ENCODE results near the gene ZBTB7B.

Gene ZBTB7B

DNA sequence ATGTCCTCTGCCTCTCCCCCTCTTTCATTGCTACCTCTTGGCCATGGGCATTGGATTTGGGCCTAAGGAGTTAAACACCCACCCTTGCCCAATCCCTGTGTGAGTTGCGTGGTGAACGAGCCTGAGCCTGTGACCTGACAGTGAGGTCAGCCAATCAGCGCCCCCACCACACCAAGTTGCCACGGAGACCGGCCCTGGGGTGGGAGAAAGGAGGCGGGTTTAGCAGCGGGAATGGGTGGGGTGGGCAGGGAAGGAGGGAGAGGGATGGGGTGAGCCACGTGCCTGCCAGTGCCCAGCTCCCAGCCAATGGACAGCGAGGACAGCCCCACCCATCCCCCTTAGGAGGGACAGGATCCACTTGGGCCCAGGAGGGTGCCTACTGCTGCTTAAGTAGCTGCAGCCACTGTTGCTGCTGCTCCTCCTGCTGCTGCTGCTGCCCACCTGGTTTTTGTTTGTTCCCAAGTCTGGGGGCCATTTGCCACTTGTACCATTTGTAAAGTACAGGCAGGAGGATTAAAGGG is 9.5 kb downstream of the ZBTB7B start (continued):
- TF ChIP-seq, protein P1, sequence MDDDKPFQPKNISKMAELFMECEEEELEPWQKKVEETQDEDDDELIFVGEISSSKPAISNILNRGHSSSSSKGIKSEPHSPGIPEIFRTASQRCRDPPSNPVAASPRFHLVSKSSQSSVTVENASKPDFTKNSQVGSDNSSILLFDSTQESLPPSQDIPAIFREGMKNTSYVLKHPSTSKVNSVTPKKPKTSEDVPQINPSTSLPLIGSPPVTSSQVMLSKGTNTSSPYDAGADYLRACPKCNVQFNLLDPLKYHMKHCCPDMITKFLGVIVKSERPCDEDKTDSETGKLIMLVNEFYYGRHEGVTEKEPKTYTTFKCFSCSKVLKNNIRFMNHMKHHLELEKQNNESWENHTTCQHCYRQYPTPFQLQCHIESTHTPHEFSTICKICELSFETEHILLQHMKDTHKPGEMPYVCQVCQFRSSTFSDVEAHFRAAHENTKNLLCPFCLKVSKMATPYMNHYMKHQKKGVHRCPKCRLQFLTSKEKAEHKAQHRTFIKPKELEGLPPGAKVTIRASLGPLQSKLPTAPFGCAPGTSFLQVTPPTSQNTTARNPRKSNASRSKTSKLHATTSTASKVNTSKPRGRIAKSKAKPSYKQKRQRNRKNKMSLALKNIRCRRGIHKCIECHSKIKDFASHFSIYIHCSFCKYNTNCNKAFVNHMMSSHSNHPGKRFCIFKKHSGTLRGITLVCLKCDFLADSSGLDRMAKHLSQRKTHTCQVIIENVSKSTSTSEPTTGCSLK (tag by site-specific recombination; IDR thresholded peaks at IDR 0.05), result no peak
- TF ChIP-seq ZBTB1 (tag by site-specific recombination; IDR thresholded peaks at IDR 0.05) (no peak), ZNF157 (tag by site-specific recombination; IDR thresholded peaks at IDR 0.05) (no peak), ZNF433 (tag by site-specific recombination; IDR thresholded peaks at IDR 0.05; ENCODE audit: low read depth) (no peak), ZSCAN16 (tag by site-specific recombination; IDR thresholded peaks at IDR 0.05) (no peak), ZNF664 (tag by site-specific recombination; IDR thresholded peaks at IDR 0.05) (no peak), HOXC10 (CRISPR knock-in tag; IDR thresholded peaks at IDR 0.05) (no peak), ZNF426 (tag by site-specific recombination; IDR thresholded peaks at IDR 0.05) (no peak), ZFP69B (tag by site-specific recombination; IDR thresholded peaks at IDR 0.05) (no peak), ZEB2 (tag by site-specific recombination; IDR thresholded peaks at IDR 0.05) (no peak), KLF9 (tag by site-specific recombination; IDR thresholded peaks at IDR 0.05; ENCODE audit: low read depth) (no peak), IKZF3 (tag by site-specific recombination; IDR thresholded peaks at IDR 0.05) (peak; percentile 56; the same call in 1 of the 2 replicates), ZNF777 (tag by site-specific recombination; IDR thresholded peaks at IDR 0.05; ENCODE audit: borderline replicate concordance) (no peak), ZNF354C (tag by site-specific recombination; IDR thresholded peaks at IDR 0.05; ENCODE audit: borderline replicate concordance, low read depth) (no peak), ZNF561 (tag by site-specific recombination; IDR thresholded peaks at IDR 0.05; ENCODE audit: borderline replicate concordance) (no peak), REPIN1 (tag by site-specific recombination; IDR thresholded peaks at IDR 0.05; ENCODE audit: low read depth) (no peak), PRDM1 (tag by site-specific recombination; IDR thresholded peaks at IDR 0.05) (no peak), YY1 (tag by site-specific recombination; IDR thresholded peaks at IDR 0.05) (no peak), ZNF521 (tag by site-specific recombination; IDR thresholded peaks at IDR 0.05) (no peak), ZBTB17 (tag by site-specific recombination; IDR thresholded peaks at IDR 0.05) (no peak), ZNF791 (tag by site-specific recombination; IDR thresholded peaks at IDR 0.05) (no peak), ZNF677 (tag by site-specific recombination; IDR thresholded peaks at IDR 0.05) (no peak), ZNF654 (tag by site-specific recombination; IDR thresholded peaks at IDR 0.05; ENCODE audit: low read depth) (no peak), KLF8 (tag by site-specific recombination; IDR thresholded peaks at IDR 0.05) (no peak)
- TF ChIP-seq, protein P2, sequence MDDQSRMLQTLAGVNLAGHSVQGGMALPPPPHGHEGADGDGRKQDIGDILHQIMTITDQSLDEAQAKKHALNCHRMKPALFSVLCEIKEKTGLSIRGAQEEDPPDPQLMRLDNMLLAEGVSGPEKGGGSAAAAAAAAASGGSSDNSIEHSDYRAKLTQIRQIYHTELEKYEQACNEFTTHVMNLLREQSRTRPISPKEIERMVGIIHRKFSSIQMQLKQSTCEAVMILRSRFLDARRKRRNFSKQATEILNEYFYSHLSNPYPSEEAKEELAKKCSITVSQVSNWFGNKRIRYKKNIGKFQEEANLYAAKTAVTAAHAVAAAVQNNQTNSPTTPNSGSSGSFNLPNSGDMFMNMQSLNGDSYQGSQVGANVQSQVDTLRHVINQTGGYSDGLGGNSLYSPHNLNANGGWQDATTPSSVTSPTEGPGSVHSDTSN (CRISPR knock-in tag; IDR thresholded peaks at IDR 0.05), result no peak
- TF ChIP-seq, protein P3, sequence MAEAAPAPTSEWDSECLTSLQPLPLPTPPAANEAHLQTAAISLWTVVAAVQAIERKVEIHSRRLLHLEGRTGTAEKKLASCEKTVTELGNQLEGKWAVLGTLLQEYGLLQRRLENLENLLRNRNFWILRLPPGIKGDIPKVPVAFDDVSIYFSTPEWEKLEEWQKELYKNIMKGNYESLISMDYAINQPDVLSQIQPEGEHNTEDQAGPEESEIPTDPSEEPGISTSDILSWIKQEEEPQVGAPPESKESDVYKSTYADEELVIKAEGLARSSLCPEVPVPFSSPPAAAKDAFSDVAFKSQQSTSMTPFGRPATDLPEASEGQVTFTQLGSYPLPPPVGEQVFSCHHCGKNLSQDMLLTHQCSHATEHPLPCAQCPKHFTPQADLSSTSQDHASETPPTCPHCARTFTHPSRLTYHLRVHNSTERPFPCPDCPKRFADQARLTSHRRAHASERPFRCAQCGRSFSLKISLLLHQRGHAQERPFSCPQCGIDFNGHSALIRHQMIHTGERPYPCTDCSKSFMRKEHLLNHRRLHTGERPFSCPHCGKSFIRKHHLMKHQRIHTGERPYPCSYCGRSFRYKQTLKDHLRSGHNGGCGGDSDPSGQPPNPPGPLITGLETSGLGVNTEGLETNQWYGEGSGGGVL (tag by site-specific recombination; IDR thresholded peaks at IDR 0.05), result peak; percentile 86
- TF ChIP-seq, protein P4, sequence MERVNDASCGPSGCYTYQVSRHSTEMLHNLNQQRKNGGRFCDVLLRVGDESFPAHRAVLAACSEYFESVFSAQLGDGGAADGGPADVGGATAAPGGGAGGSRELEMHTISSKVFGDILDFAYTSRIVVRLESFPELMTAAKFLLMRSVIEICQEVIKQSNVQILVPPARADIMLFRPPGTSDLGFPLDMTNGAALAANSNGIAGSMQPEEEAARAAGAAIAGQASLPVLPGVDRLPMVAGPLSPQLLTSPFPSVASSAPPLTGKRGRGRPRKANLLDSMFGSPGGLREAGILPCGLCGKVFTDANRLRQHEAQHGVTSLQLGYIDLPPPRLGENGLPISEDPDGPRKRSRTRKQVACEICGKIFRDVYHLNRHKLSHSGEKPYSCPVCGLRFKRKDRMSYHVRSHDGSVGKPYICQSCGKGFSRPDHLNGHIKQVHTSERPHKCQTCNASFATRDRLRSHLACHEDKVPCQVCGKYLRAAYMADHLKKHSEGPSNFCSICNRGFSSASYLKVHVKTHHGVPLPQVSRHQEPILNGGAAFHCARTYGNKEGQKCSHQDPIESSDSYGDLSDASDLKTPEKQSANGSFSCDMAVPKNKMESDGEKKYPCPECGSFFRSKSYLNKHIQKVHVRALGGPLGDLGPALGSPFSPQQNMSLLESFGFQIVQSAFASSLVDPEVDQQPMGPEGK (tag by site-specific recombination; IDR thresholded peaks at IDR 0.05), result peak; percentile 90
- TF ChIP-seq, protein P5, sequence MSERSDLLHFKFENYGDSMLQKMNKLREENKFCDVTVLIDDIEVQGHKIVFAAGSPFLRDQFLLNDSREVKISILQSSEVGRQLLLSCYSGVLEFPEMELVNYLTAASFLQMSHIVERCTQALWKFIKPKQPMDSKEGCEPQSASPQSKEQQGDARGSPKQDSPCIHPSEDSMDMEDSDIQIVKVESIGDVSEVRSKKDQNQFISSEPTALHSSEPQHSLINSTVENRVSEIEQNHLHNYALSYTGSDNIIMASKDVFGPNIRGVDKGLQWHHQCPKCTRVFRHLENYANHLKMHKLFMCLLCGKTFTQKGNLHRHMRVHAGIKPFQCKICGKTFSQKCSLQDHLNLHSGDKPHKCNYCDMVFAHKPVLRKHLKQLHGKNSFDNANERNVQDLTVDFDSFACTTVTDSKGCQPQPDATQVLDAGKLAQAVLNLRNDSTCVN (tag by site-specific recombination; optimal IDR thresholded peaks at IDR 0.05), result peak; percentile 33
- TF ChIP-seq, protein P6, sequence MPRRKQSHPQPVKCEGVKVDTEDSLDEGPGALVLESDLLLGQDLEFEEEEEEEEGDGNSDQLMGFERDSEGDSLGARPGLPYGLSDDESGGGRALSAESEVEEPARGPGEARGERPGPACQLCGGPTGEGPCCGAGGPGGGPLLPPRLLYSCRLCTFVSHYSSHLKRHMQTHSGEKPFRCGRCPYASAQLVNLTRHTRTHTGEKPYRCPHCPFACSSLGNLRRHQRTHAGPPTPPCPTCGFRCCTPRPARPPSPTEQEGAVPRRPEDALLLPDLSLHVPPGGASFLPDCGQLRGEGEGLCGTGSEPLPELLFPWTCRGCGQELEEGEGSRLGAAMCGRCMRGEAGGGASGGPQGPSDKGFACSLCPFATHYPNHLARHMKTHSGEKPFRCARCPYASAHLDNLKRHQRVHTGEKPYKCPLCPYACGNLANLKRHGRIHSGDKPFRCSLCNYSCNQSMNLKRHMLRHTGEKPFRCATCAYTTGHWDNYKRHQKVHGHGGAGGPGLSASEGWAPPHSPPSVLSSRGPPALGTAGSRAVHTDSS (tag by site-specific recombination; IDR thresholded peaks at IDR 0.05), result no peak

Measured in HEK293 (cell line).